ENCODE measurements around the gene PSMD13.

Gene PSMD13

DNA sequence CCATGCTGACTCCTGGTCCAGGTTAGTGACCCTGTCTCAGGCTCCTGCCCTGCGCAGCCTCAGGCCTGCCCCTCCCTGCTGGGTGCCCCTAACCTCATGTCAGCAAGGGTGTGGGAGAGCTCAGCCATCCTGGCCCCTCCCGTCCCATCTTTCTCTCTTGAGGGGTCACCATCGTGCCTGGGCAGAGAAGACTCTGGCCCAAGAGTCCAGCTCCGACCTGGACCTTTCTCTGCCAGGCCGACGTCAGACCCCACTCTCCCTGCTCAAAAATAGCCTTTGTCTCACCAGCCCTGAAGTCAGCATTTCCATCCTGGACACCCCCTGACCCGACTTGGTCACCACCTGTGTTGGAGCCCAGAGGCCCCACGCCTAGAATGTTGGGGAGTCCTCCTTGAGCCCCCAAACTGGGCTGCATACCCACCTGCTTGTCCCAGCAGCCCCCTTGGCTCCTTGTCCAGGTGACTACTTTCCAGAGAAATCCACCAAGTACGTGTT is 39.0 kb upstream of the PSMD13 start:
- no peaks in the 10 kb centered on the region for H3K4me1 ChIP-seq (ENCODE audit: control insufficient read depth, low read length)

DNA sequence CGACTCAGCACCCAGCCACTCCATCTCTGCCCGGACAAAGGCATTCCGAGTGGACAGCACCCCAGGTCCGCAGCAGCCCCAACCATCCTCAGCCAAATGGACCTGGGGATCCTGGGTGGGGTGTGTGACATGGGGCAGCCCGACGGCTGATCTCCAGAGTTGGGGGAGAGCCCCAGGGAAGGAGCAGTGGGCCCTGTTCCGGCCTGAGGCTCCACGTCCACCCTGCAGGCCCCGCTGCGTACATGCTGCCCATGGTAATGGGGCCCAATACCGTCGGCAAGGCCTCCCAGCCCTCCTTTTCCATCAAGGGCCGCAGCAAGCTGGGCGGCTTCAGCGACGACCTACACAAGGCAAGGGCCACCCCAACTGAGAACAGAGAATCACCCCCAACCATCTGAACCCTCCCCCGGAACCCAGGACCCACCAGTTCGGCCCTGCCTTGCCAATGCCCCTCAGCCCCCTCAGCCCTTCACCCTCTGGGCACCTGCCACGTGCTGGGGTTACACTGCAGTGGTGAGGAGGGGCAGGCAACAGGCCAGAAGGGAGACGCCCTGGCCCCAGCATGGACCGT is 38.5 kb upstream of the PSMD13 start:
- Histone ChIP-seq H3K79me2 (ENCODE audit: control insufficient read depth, low read length) (no peaks in the 10 kb centered on the region), H3K4me2 (ENCODE audit: low read length) (no peak overlapping the region), H3K4me1 (ENCODE audit: control insufficient read depth, low read length) (no peaks in the 10 kb centered on the region), H3K27me3 (ENCODE audit: control insufficient read depth, low read length) (no peaks in the 10 kb centered on the region), H3F3A (ENCODE audit: control insufficient read depth, insufficient read depth) (no peaks in the 10 kb centered on the region), H3K9me3 (ENCODE audit: control insufficient read depth, insufficient read depth, low read length) (no peaks in the 10 kb centered on the region), H3K9me2 (replicated peaks; ENCODE audit: control insufficient read depth, low read length) (no peaks in the 10 kb centered on the region), H3K4me3 (ENCODE audit: low read length) (no peak overlapping the region), H4K20me1 (ENCODE audit: control insufficient read depth, insufficient read depth, low read depth, low read length) (no peaks in the 10 kb centered on the region), H3K36me3 (ENCODE audit: control insufficient read depth, low read length) (0 out of 2 replicates have a peak, but pooled peaks cover 1% of the 10 kb centered on the region), H3K27ac (ENCODE audit: low read depth, low read length) (no peak overlapping the region)
- TF ChIP-seq, protein P1, sequence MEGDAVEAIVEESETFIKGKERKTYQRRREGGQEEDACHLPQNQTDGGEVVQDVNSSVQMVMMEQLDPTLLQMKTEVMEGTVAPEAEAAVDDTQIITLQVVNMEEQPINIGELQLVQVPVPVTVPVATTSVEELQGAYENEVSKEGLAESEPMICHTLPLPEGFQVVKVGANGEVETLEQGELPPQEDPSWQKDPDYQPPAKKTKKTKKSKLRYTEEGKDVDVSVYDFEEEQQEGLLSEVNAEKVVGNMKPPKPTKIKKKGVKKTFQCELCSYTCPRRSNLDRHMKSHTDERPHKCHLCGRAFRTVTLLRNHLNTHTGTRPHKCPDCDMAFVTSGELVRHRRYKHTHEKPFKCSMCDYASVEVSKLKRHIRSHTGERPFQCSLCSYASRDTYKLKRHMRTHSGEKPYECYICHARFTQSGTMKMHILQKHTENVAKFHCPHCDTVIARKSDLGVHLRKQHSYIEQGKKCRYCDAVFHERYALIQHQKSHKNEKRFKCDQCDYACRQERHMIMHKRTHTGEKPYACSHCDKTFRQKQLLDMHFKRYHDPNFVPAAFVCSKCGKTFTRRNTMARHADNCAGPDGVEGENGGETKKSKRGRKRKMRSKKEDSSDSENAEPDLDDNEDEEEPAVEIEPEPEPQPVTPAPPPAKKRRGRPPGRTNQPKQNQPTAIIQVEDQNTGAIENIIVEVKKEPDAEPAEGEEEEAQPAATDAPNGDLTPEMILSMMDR (IDR thresholded peaks at IDR 0.05; ENCODE audit: low read depth, low read length, poor library complexity, severe bottlenecking): no peak
- no peak for TF ChIP-seq EZH2phosphoT487 (IDR thresholded peaks at IDR 0.05; ENCODE audit: borderline replicate concordance, low read length)

More for the DNA sequence above, 39.0 kb upstream of the PSMD13 start:
- Histone ChIP-seq H3K27me3 (ENCODE audit: control insufficient read depth, low read length) (no peaks in the 10 kb centered on the region), H3K4me2 (ENCODE audit: low read length) (no peak overlapping the region), H4K20me1 (ENCODE audit: control insufficient read depth, insufficient read depth, low read depth, low read length) (no peaks in the 10 kb centered on the region), H3F3A (ENCODE audit: control insufficient read depth, insufficient read depth) (no peaks in the 10 kb centered on the region), H3K79me2 (ENCODE audit: control insufficient read depth, low read length) (no peaks in the 10 kb centered on the region), H3K36me3 (ENCODE audit: control insufficient read depth, low read length) (no peaks in the 10 kb centered on the region), H3K9me3 (ENCODE audit: control insufficient read depth, insufficient read depth, low read length) (no peaks in the 10 kb centered on the region), H3K27ac (ENCODE audit: low read depth, low read length) (no peak overlapping the region), H3K4me3 (ENCODE audit: low read length) (no peak overlapping the region), H3K9me2 (replicated peaks; ENCODE audit: control insufficient read depth, low read length) (no peaks in the 10 kb centered on the region)
- TF ChIP-seq, protein P1 (IDR thresholded peaks at IDR 0.05; ENCODE audit: low read depth, low read length, poor library complexity, severe bottlenecking): no peak
- no peak for TF ChIP-seq EZH2phosphoT487 (IDR thresholded peaks at IDR 0.05; ENCODE audit: borderline replicate concordance, low read length)

DNA sequence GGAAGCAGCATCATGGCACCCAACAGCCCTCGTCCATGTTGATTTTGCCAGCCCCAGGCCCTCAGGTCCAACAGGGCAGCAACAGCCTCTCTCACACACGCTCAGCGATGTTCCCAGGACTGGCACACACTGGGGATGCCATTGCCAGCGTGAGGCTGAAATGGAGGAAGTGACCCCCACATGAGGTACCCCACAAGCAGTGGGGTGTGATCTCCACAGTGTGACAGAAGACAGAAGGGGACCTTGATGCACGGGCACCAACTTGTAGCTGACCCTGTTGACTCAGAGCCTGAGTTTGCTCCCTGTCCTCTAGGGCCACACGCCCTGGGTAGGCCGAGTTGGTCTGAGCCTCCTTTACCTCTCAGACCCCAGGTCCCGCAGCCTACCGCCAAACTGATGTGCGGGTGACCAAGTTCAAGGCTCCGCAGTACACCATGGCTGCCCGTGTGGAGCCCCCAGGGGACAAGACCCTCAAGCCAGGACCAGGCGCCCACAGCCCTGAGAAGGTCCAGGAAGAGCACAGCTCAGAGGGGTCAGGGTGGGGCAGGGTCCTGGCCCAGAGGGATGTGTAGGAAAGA is 37.7 kb upstream of the PSMD13 start:
- Histone ChIP-seq H3K9me3 (ENCODE audit: control insufficient read depth, insufficient read depth, low read length) (no peaks in the 10 kb centered on the region), H3K27me3 (ENCODE audit: control insufficient read depth, low read length) (no peaks in the 10 kb centered on the region), H3K27ac (ENCODE audit: low read depth, low read length) (no peak overlapping the region), H3K4me1 (ENCODE audit: control insufficient read depth, low read length) (no peaks in the 10 kb centered on the region), H3K4me2 (ENCODE audit: low read length) (no peak overlapping the region), H3K4me3 (ENCODE audit: low read length) (no peak overlapping the region), H3K79me2 (ENCODE audit: control insufficient read depth, low read length) (no peaks in the 10 kb centered on the region), H3K36me3 (ENCODE audit: control insufficient read depth, low read length) (peaks cover 8% of the 10 kb centered on the region; the same call in 1 of the 2 replicates), H4K20me1 (ENCODE audit: control insufficient read depth, insufficient read depth, low read depth, low read length) (no peaks in the 10 kb centered on the region), H3K9me2 (replicated peaks; ENCODE audit: control insufficient read depth, low read length) (no peaks in the 10 kb centered on the region), H3F3A (ENCODE audit: control insufficient read depth, insufficient read depth) (no peaks in the 10 kb centered on the region)
- TF ChIP-seq, protein P1 (IDR thresholded peaks at IDR 0.05; ENCODE audit: low read depth, low read length, poor library complexity, severe bottlenecking): no peak
- no peak for TF ChIP-seq EZH2phosphoT487 (IDR thresholded peaks at IDR 0.05; ENCODE audit: borderline replicate concordance, low read length)
